H1 (cell line): ENCODE measurements around the gene SLC8A3. TPM values are rescaled to one million over a fixed set of nuclear protein-coding genes. Genes with fewer than 3 reads are reported as not detected.

ENCODE experiments used
- CTCF ChIA-PET: fragments of 300-600 bp; sonication (Branson Sonifier 250); formaldehyde crosslinking; loops from one replicate; lab custom pipeline; 2021; ENCODE audit not compliant: partially characterized antibody; lab: Charles Lee
- POLR2A ChIA-PET: fragments of 300-600 bp; sonication (Branson Sonifier 250); formaldehyde crosslinking; loops from one replicate; lab custom pipeline; 2021; ENCODE audit warnings: inconsistent platforms; ENCODE audit not compliant: partially characterized antibody; lab: Charles Lee
- DNase-seq, 2 experiments: peaks; one replicate each; pipeline versions ENCODE4 v3.0.0 to v3.0.0-alpha.2; 2010 to 2022; ENCODE audit warnings: low spot score in 2 of 2, low read depth in 1 of 2, mixed read lengths in 1 of 2
- FAIRE-seq: peaks from 2 replicates; lab custom pipeline; 2011; peaks lifted over from hg19 to GRCh38; lab: Jason Lieb, UNC
- H2AFZ ChIP-seq: 2 replicates; pipeline ENCODE4 v1.8.1; 2012; ENCODE audit warnings: low read length, inconsistent platforms
- H2AK5ac ChIP-seq: 2 replicates; pipeline ENCODE4 v1.6.1; 2013; ENCODE audit warnings: low read depth, low read length
- H2BK120ac ChIP-seq: replicated peaks from 2 replicates; pipeline ENCODE3; 2013; ENCODE audit warnings: low read depth, low read length, inconsistent platforms
- H2BK12ac ChIP-seq: 2 replicates; pipeline ENCODE4 v1.6.1; 2013; ENCODE audit warnings: low read depth, low read length
- H2BK15ac ChIP-seq: 2 replicates; pipeline ENCODE4 v1.6.1; 2013; ENCODE audit warnings: low read length
- H2BK20ac ChIP-seq: 2 replicates; pipeline ENCODE4 v1.6.1; 2013; ENCODE audit warnings: low read length
- H2BK5ac ChIP-seq: 2 replicates; pipeline ENCODE4 v1.6.1; 2013; ENCODE audit warnings: low read depth, low read length
- H3K14ac ChIP-seq: 2 replicates; pipeline ENCODE4 v1.6.1; 2013; ENCODE audit warnings: inconsistent platforms; ENCODE audit not compliant: insufficient read length
- H3K18ac ChIP-seq: 2 replicates; pipeline ENCODE4 v1.6.1; 2013; ENCODE audit warnings: low read length; ENCODE audit errors: extremely low read depth
- H3K23ac ChIP-seq: 2 replicates; pipeline ENCODE4 v1.6.1; 2013; ENCODE audit warnings: inconsistent platforms; ENCODE audit not compliant: insufficient read length
- H3K23me2 ChIP-seq: 2 replicates; pipeline ENCODE4 v1.6.1; 2013; ENCODE audit warnings: low read depth, low read length
- H3K27ac ChIP-seq: 2 replicates; pipeline ENCODE4 v1.6.1; 2011; ENCODE audit warnings: low read depth, low read length, inconsistent platforms
- H3K27me3 ChIP-seq, 4 experiments: replicated peaks in 1 of 4; 1 replicate in 1 of 4; 2 replicates in 3 of 4; pipeline versions ENCODE4 v1.6.1 to v1.8.1; 2011 to 2013; ENCODE audit warnings: low read length in 3 of 4, mild to moderate bottlenecking in 3 of 4, inconsistent platforms in 2 of 4, mixed read lengths in 2 of 4, moderate library complexity in 1 of 4; ENCODE audit not compliant: control insufficient read depth in 3 of 4, insufficient read depth in 3 of 4; ENCODE audit errors: extremely low read depth in 1 of 4
- H3K36me3 ChIP-seq, 4 experiments: 2 replicates each; pipeline versions ENCODE4 v1.6.1 to v1.8.1; 2011 to 2013; ENCODE audit warnings: mild to moderate bottlenecking in 4 of 4, low read length in 3 of 4, moderate library complexity in 2 of 4, control low read depth in 1 of 4, inconsistent platforms in 1 of 4; ENCODE audit not compliant: insufficient read depth in 4 of 4, control insufficient read depth in 2 of 4
- H3K4ac ChIP-seq: replicated peaks from 2 replicates; pipeline ENCODE3; 2013; ENCODE audit warnings: low read length, low read depth, mixed read lengths, inconsistent platforms; ENCODE audit not compliant: insufficient read length
- H3K4me1 ChIP-seq, 4 experiments: replicated peaks in 1 of 4; 1 replicate in 1 of 4; 2 replicates in 3 of 4; pipeline versions ENCODE4 v1.6.1 to v1.8.1; 2011 to 2013; ENCODE audit warnings: low read length in 3 of 4, inconsistent platforms in 2 of 4, mixed read lengths in 1 of 4; ENCODE audit not compliant: insufficient read depth in 4 of 4, control insufficient read depth in 3 of 4
- H3K4me2 ChIP-seq, 2 experiments: 2 replicates each; pipeline versions ENCODE4 v1.6.1 to v1.8.1; 2011 to 2013; ENCODE audit warnings: low read depth in 2 of 2, low read length in 2 of 2, control low read depth in 1 of 2, inconsistent platforms in 1 of 2, mild to moderate bottlenecking in 1 of 2; ENCODE audit not compliant: insufficient read depth in 1 of 2
- H3K4me3 ChIP-seq, 4 experiments: fragments of 200-600, 300-600 bp in 1 of 4; sonication (generic), shearing (Covaris generic), sonication (Bioruptor Twin) in 1 of 4; 2 replicates each; pipeline versions ENCODE4 v1.5.1 to v1.8.1; 2011 to 2016; ENCODE audit warnings: low read length in 4 of 4, low read depth in 3 of 4, control low read depth in 2 of 4, inconsistent platforms in 2 of 4, mild to moderate bottlenecking in 2 of 4, mixed read lengths in 1 of 4, moderate library complexity in 1 of 4; ENCODE audit not compliant: insufficient read depth in 2 of 4; ENCODE audit errors: extremely low read depth in 1 of 4
- H3K56ac ChIP-seq: replicated peaks from 2 replicates; pipeline ENCODE3; 2013; ENCODE audit warnings: low read depth, mild to moderate bottlenecking, mixed read lengths, low read length, inconsistent platforms; ENCODE audit not compliant: insufficient read length
- H3K79me1 ChIP-seq: 2 replicates; pipeline ENCODE4 v1.6.1; 2013; ENCODE audit warnings: low read depth, low read length, control low read depth
- H3K79me2 ChIP-seq, 2 experiments: 2 replicates each; pipeline versions ENCODE4 v1.6.1 to v1.8.1; 2012 to 2013; ENCODE audit warnings: low read length in 2 of 2, mild to moderate bottlenecking in 2 of 2, inconsistent platforms in 1 of 2; ENCODE audit not compliant: insufficient read depth in 2 of 2, control insufficient read depth in 1 of 2
- H3K9ac ChIP-seq, 4 experiments: replicated peaks in 1 of 4; 1 replicate in 1 of 4; 2 replicates in 3 of 4; pipeline versions ENCODE4 v1.6.1 to v1.8.1; 2011 to 2013; ENCODE audit warnings: low read depth in 3 of 4, low read length in 3 of 4, control low read depth in 2 of 4, mild to moderate bottlenecking in 2 of 4, moderate library complexity in 2 of 4, inconsistent platforms in 1 of 4; ENCODE audit errors: extremely low read depth in 1 of 4
- H3K9me3 ChIP-seq, 2 experiments: 2 replicates each; pipeline versions ENCODE4 v1.6.1 to v1.8.1; 2012 to 2013; ENCODE audit warnings: mild to moderate bottlenecking in 2 of 2, moderate library complexity in 2 of 2, control low read depth in 1 of 2, inconsistent platforms in 1 of 2, low read depth in 1 of 2, low read length in 1 of 2, mixed read lengths in 1 of 2; ENCODE audit not compliant: insufficient read depth in 2 of 2
- H4K20me1 ChIP-seq, 2 experiments: replicated peaks in 1 of 2; 2 replicates each; pipeline versions ENCODE3 to v1.8.1; 2011 to 2013; ENCODE audit warnings: inconsistent platforms in 2 of 2, low read length in 2 of 2, mild to moderate bottlenecking in 1 of 2; ENCODE audit not compliant: insufficient read depth in 2 of 2, control insufficient read depth in 1 of 2
- H4K5ac ChIP-seq: 2 replicates; pipeline ENCODE4 v1.6.1; 2013; ENCODE audit warnings: low read length, low read depth, mixed read lengths, inconsistent platforms; ENCODE audit not compliant: insufficient read length
- H4K8ac ChIP-seq: 2 replicates; pipeline ENCODE4 v1.8.0; 2013; ENCODE audit warnings: mild to moderate bottlenecking, moderate library complexity, low read length, inconsistent platforms; ENCODE audit not compliant: insufficient read depth; ENCODE audit errors: extremely low read depth
- H4K91ac ChIP-seq: replicated peaks from 2 replicates; pipeline ENCODE3; 2013; ENCODE audit warnings: low read length, mixed read lengths, inconsistent platforms; ENCODE audit not compliant: insufficient read length
- CBX5 ChIP-seq: fragments of 300-800, 300-1000 bp; sonication (generic); IDR thresholded peaks from 2 replicates; pipeline ENCODE4 v1.7.1; 2016; ENCODE audit warnings: antibody characterized with exemption, low read length, low read depth
- CBX8 ChIP-seq: fragments of 300-800, 300-1000 bp; sonication (generic); IDR thresholded peaks from 2 replicates; pipeline ENCODE4 v1.7.1; 2016; ENCODE audit warnings: low read depth, low read length, borderline replicate concordance
- RAD21 ChIP-seq, 2 experiments: IDR thresholded peaks in 1 of 2; conservative IDR thresholded peaks in 1 of 2; 2 replicates each; pipeline ENCODE4 v1.6.1; 2011; ENCODE audit warnings: low read depth in 2 of 2, low read length in 2 of 2, improper control_type of control experiment in 1 of 2, inconsistent platforms in 1 of 2, mild to moderate bottlenecking in 1 of 2, moderate library complexity in 1 of 2
- RFX5 ChIP-seq: IDR thresholded peaks from 2 replicates; pipeline ENCODE4 v1.6.1; 2011; ENCODE audit warnings: low read depth, low read length, improper control_type of control experiment, borderline replicate concordance
- WGBS, 2 experiments: shearing (Covaris generic) in 1 of 2; methylation state at CpG; one replicate each; pipeline versions ENCODE4 v1.1.6 to v1.1.7; 2013 to 2015; ENCODE audit warnings: low lambda C conversion rate in 2 of 2, mixed read lengths in 2 of 2, inconsistent platforms in 1 of 2, low coverage in 1 of 2, missing lambda C conversion rate in 1 of 2; ENCODE audit not compliant: insufficient replicate concordance in 2 of 2, insufficient coverage in 1 of 2, insufficient read length in 1 of 2; ENCODE audit errors: extremely low coverage in 1 of 2, missing lambda C conversion rate in 1 of 2; 5-methylcytosine and 5-hydroxymethylcytosine counted together
- polyA plus RNA-seq, 7 experiments: library from polyadenylated mRNA; depleted of rRNA in 3 of 7; stranded (reverse) in 5 of 7; unstranded in 2 of 7; fragments of >200 nt in 5 of 7; fragments of 200-250 nt in 2 of 7; gene quantifications; 1 replicate in 5 of 7; 2 replicates in 1 of 7; 4 replicates in 1 of 7; pipeline versions ENCODE4 v1.2.1 to v1.2.3, GENCODE V29; 2011 to 2013; ENCODE audit warnings: missing spikeins in 2 of 7, mixed read lengths in 2 of 7
- total RNA-seq: library from RNA; stranded (reverse); fragmentation: NEBNext Ultra II Directional; extraction: Animal tissue kit (Norgen Biotek cat#: 25700); gene quantifications from 2 replicates; pipeline ENCODE4 v1.2.1, GENCODE V29; 2021
- TF ChIP-seq, protein P1 (sequence below), 3 experiments: IDR thresholded peaks; 1 replicate in 2 of 3; 2 replicates in 1 of 3; pipeline versions ENCODE4 v1.5.1 to v1.6.1; 2011; ENCODE audit warnings: low read length in 3 of 3, mild to moderate bottlenecking in 3 of 3, inconsistent platforms in 2 of 3, low read depth in 1 of 3, moderate library complexity in 1 of 3; ENCODE audit not compliant: insufficient read depth in 1 of 3; ENCODE audit errors: control extremely low read depth in 1 of 3

SLC8A3 gene
- total and polyA plus RNA-seq, 2 of the 8 experiments (the other 6 are each of a cell fraction or from before 2014, with no cell fraction given), result 0.38 to 1.1 TPM

DNA sequence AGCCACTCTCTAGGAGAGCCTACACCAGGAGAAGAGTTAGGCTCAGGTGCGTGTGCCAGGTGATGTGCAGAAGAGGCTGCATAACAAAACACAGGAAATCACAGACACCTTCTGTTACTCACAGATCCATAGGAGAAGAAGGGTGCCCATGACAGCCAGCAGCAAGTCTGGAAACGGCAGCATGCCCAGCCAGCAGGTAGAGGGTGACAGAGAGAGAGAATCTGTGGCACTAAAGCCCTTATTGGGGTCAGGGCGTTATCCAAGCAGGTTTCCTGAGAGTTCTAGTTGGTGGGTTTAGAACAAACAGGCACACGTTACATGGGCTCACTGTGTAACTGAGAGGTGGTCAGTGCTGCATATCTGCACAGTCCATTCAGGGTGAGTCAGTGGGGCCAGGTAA is 14.9 kb upstream of the SLC8A3 start:
- no peak overlapping the region for H4K91ac ChIP-seq
- no peak overlapping the region for H3K23ac ChIP-seq
- H3K79me1 ChIP-seq, result no peaks in the 10 kb centered on the region
- no peaks in the 10 kb centered on the region for H3K27me3 ChIP-seq
- no peak overlapping the region for H2BK15ac ChIP-seq
- DNase-seq (no peak), FAIRE-seq (peak; percentile 39)
- CTCF ChIA-PET, result no interaction called here
- no peak overlapping the region for H3K4me3 ChIP-seq
- H3K23me2 ChIP-seq, result no peaks in the 10 kb centered on the region
- 0 out of 2 replicates have a peak overlapping the region, but pooled peaks have one; percentile 61 for H2AFZ ChIP-seq
- H3K14ac ChIP-seq, result no peak overlapping the region
- H3K79me2 ChIP-seq, result no peaks in the 10 kb centered on the region
- WGBS, 2 experiments, result 76% methylated on average over 4 of the region's 4 CpGs; no CpG with 5 or more reads in 1 of the 2 experiments
- H2BK120ac ChIP-seq, result no peak overlapping the region
- TF ChIP-seq RAD21 (IDR thresholded peaks at IDR 0.05 in 1 of 2, conservative IDR thresholded peaks at IDR 0.05 in 1 of 2; ENCODE audit: low read depth in 2 of 2, low read length in 2 of 2) (peak; percentile 26 to 49; a peak in 3 of 4 replicates), CBX8 (no peak), CBX5 (no peak), RFX5 (no peak)
- TF ChIP-seq, protein P1, sequence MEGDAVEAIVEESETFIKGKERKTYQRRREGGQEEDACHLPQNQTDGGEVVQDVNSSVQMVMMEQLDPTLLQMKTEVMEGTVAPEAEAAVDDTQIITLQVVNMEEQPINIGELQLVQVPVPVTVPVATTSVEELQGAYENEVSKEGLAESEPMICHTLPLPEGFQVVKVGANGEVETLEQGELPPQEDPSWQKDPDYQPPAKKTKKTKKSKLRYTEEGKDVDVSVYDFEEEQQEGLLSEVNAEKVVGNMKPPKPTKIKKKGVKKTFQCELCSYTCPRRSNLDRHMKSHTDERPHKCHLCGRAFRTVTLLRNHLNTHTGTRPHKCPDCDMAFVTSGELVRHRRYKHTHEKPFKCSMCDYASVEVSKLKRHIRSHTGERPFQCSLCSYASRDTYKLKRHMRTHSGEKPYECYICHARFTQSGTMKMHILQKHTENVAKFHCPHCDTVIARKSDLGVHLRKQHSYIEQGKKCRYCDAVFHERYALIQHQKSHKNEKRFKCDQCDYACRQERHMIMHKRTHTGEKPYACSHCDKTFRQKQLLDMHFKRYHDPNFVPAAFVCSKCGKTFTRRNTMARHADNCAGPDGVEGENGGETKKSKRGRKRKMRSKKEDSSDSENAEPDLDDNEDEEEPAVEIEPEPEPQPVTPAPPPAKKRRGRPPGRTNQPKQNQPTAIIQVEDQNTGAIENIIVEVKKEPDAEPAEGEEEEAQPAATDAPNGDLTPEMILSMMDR (IDR thresholded peaks at IDR 0.05; ENCODE audit: control extremely low read depth in 1 of 3, insufficient read depth in 1 of 3, low read depth in 1 of 3, low read length in 3 of 3), result peak in 2 of 3 experiments; percentile 13 to 42; a peak in 2 of 4 replicates
- peak overlapping the region; percentile 8 for H3K4ac ChIP-seq
- no peak overlapping the region for H2BK5ac ChIP-seq
- H2BK20ac ChIP-seq, result no peak overlapping the region
- H4K8ac ChIP-seq, result no peak overlapping the region
- H4K20me1 ChIP-seq, result no peaks in the 10 kb centered on the region
- H2BK12ac ChIP-seq, result no peak overlapping the region
- H3K9me3 ChIP-seq, result no peaks in the 10 kb centered on the region
- H3K27ac ChIP-seq, result no peak overlapping the region
- H2AK5ac ChIP-seq, result no peak overlapping the region
- no peaks in the 10 kb centered on the region for H3K36me3 ChIP-seq
- H4K5ac ChIP-seq, result no peak overlapping the region
- no peak overlapping the region for H3K18ac ChIP-seq
- H3K4me1 ChIP-seq, result no peaks in the 10 kb centered on the region
- no peak overlapping the region for H3K56ac ChIP-seq
- H3K4me2 ChIP-seq, result no peak overlapping the region
- H3K9ac ChIP-seq, result no peak overlapping the region
- POLR2A ChIA-PET, result no interaction called here
